K562 (cell line): ENCODE data around the gene MRNIP. TPM values are rescaled to one million over a fixed set of nuclear protein-coding genes. Genes with fewer than 3 reads are reported as not detected.

Experiments
- CREM ChIP-seq: IDR thresholded peaks from 2 replicates; pipeline ENCODE4 v1.6.1; 2014; ENCODE audit warnings: antibody characterized with exemption, low read depth
- CXXC5 ChIP-seq: fragments of 250-450 bp; sonication (Bioruptor Pico); IDR thresholded peaks from 2 replicates; pipeline ENCODE4 v1.8.0; 2022; ENCODE audit warnings: inconsistent platforms, mild to moderate bottlenecking, moderate library complexity
- ETV1 ChIP-seq: fragments of 450-650 bp; conservative IDR thresholded peaks from 2 replicates; pipeline ENCODE4 v1.6.1; 2016; ENCODE audit warnings: missing genetic modification characterization, control low read depth, low read depth, missing compliant biosample characterization
- GATAD2A ChIP-seq: fragments of 450-650 bp; IDR thresholded peaks from 2 replicates; pipeline ENCODE4 v1.6.1; 2017
- HNRNPL ChIP-seq: fragments of 200-400 bp; formaldehyde crosslinking; IDR thresholded peaks from 2 replicates; pipeline ENCODE4 v1.6.1; 2017; ENCODE audit warnings: low read depth, mild to moderate bottlenecking, low read length
- NR2F6 ChIP-seq: fragments of 450-650 bp; formaldehyde crosslinking; IDR thresholded peaks from 2 replicates; pipeline ENCODE4 v1.4.0; 2020; ENCODE audit warnings: mild to moderate bottlenecking
- POLR2B ChIP-seq: fragments of 450-650 bp; IDR thresholded peaks from 2 replicates; pipeline ENCODE4 v1.6.1; 2018; ENCODE audit warnings: low read depth; ENCODE audit not compliant: partially characterized antibody
- POLR2G ChIP-seq: fragments of 200-400 bp; formaldehyde crosslinking; IDR thresholded peaks from 2 replicates; pipeline ENCODE4 v1.6.1; 2017; ENCODE audit warnings: low read depth, mild to moderate bottlenecking, antibody characterized with exemption, low read length, moderate library complexity
- RB1 ChIP-seq: fragments of 450-650 bp; IDR thresholded peaks from 2 replicates; pipeline ENCODE4 v1.6.1; 2017; ENCODE audit warnings: low read depth, mild to moderate bottlenecking
- RFX5 ChIP-seq: IDR thresholded peaks from 2 replicates; pipeline ENCODE4 v1.6.1; 2011; ENCODE audit warnings: low read depth, mild to moderate bottlenecking, improper control_type of control experiment, low read length
- SMAD4 ChIP-seq: fragments of 250-450 bp; sonication (Bioruptor Pico); conservative IDR thresholded peaks from 2 replicates; pipeline ENCODE4 v1.8.0; 2021; ENCODE audit warnings: inconsistent platforms, mild to moderate bottlenecking, moderate library complexity
- SUPT5H ChIP-seq: fragments of 450-650 bp; IDR thresholded peaks from 2 replicates; pipeline ENCODE4 v1.6.1; 2016
- TEAD2 ChIP-seq: fragments of 450-650 bp; IDR thresholded peaks from 2 replicates; pipeline ENCODE4 v1.6.1; 2016; ENCODE audit warnings: missing genetic modification characterization, control low read depth, missing compliant biosample characterization
- ZNF316 ChIP-seq: fragments of 450-650 bp; IDR thresholded peaks from 2 replicates; pipeline ENCODE4 v1.6.1; 2016
- ZNF354B ChIP-seq: fragments of 250-450 bp; sonication (Bioruptor Pico); IDR thresholded peaks from 2 replicates; pipeline ENCODE4 v1.4.0; 2020
- ZNF644 ChIP-seq: fragments of 200-800 bp; sonication (Bioruptor generic); IDR thresholded peaks from 2 replicates; pipeline ENCODE4 v1.6.1; 2016; ENCODE audit warnings: low read depth, missing genetic modification characterization, missing compliant biosample characterization
- polyA plus RNA-seq, 8 experiments: library from polyadenylated mRNA; depleted of rRNA in 4 of 8; stranded (reverse) in 5 of 8; unstranded in 3 of 8; fragments of >200 nt; fragmentation: Nextera tagmentation in 2 of 8; fragmentation: Illumina TruSeq in 1 of 8; extraction: Ambion mirVana in 2 of 8; extraction: Trizol in 1 of 8; gene quantifications; 2 replicates each; pipeline versions ENCODE4 v1.2.1 to v1.2.3, GENCODE V29; 2011 to 2014; ENCODE audit warnings: inconsistent platforms in 1 of 8, missing spikeins in 1 of 8
- total RNA-seq, 7 experiments: library from RNA; depleted of rRNA in 6 of 7; stranded (reverse); fragments of >200 nt in 6 of 7; fragmentation: Illumina TruSeq in 2 of 7; extraction: Trizol in 2 of 7; gene quantifications; 2 replicates each; pipeline versions ENCODE4 v1.2.1 to v1.2.3, GENCODE V29; 2011 to 2021; ENCODE audit warnings: low replicate concordance in 1 of 7
- TF ChIP-seq, protein P1 (sequence below): fragments of 250-450 bp; sonication (Bioruptor Pico); IDR thresholded peaks from 2 replicates; pipeline ENCODE4 v1.4.0; 2020; ENCODE audit warnings: borderline replicate concordance
- TF ChIP-seq, protein P2 (sequence below): sonication (generic); formaldehyde crosslinking; IDR thresholded peaks from 2 replicates; pipeline ENCODE4 v1.8.0; 2022; ENCODE audit warnings: mild to moderate bottlenecking, missing genetic modification reagents
- TF ChIP-seq, protein P3 (sequence below): sonication (generic); formaldehyde crosslinking; IDR thresholded peaks from 2 replicates; pipeline ENCODE4 v1.9.0; 2022; ENCODE audit warnings: mild to moderate bottlenecking, missing genetic modification reagents
- TF ChIP-seq, protein P4 (sequence below), 2 experiments: fragments of 450-650 bp in 1 of 2; sonication (generic) in 1 of 2; formaldehyde crosslinking in 1 of 2; IDR thresholded peaks in 1 of 2; conservative IDR thresholded peaks in 1 of 2; 2 replicates each; pipeline versions ENCODE4 v1.6.1 to v1.8.1; 2016 to 2023; ENCODE audit warnings: mild to moderate bottlenecking in 2 of 2, moderate library complexity in 2 of 2, inconsistent platforms in 1 of 2, missing genetic modification reagents in 1 of 2

The MRNIP gene
- total and polyA plus RNA-seq, 9 of the 15 experiments (the other 6 are each of a cell fraction or from before 2014, with no cell fraction given) = 3.6 to 39.0 (median 16.8) TPM

DNA sequence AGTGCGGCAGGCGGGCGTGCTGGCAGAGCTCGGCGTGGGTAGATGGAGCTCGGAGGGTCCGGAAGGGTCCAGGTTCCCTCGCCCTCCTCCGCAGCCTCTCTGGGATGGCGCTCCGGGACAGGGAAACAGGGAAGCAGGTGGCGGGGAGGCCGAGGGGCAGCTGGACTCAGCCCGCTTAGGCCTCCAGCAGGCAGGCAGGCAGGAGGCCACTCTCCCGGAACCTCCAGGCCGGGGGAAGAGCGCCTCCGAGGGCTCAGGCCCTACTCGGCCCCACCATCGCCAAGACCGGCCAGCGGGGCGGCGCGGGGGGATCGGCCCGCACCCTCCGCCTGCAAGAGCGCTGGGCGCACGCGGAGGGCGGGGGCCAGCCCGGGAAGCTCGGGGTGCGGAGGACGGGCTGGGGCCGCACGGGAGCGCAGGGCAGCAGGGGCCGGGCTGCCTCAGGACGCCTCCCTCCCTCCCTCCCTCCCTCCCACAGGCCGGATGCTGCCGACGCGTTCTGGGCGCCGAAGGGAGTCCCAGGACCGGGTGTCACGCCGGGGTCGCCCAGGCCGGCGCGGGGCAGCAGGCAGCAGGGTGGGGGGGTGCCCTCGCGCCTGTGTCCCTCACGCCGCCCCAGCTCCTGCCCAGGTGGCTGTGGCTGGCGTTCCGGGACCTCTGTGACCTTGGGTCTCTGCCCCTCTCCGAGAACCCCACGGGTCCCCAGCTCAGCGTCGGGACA is 52.9 kb downstream of the MRNIP start (continued):
- TF ChIP-seq, protein P1, sequence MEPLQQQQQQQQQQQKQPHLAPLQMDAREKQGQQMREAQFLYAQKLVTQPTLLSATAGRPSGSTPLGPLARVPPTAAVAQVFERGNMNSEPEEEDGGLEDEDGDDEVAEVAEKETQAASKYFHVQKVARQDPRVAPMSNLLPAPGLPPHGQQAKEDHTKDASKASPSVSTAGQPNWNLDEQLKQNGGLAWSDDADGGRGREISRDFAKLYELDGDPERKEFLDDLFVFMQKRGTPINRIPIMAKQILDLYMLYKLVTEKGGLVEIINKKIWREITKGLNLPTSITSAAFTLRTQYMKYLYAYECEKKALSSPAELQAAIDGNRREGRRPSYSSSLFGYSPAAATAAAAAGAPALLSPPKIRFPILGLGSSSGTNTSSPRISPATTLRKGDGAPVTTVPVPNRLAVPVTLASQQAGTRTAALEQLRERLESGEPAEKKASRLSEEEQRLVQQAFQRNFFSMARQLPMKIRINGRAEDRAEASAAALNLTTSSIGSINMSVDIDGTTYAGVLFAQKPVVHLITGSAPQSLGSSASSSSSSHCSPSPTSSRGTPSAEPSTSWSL = no peak
- no peak for TF ChIP-seq ZNF644 (tag)
- TF ChIP-seq NR2F6 (CRISPR knock-in tag) = no peak
- TF ChIP-seq, protein P2, sequence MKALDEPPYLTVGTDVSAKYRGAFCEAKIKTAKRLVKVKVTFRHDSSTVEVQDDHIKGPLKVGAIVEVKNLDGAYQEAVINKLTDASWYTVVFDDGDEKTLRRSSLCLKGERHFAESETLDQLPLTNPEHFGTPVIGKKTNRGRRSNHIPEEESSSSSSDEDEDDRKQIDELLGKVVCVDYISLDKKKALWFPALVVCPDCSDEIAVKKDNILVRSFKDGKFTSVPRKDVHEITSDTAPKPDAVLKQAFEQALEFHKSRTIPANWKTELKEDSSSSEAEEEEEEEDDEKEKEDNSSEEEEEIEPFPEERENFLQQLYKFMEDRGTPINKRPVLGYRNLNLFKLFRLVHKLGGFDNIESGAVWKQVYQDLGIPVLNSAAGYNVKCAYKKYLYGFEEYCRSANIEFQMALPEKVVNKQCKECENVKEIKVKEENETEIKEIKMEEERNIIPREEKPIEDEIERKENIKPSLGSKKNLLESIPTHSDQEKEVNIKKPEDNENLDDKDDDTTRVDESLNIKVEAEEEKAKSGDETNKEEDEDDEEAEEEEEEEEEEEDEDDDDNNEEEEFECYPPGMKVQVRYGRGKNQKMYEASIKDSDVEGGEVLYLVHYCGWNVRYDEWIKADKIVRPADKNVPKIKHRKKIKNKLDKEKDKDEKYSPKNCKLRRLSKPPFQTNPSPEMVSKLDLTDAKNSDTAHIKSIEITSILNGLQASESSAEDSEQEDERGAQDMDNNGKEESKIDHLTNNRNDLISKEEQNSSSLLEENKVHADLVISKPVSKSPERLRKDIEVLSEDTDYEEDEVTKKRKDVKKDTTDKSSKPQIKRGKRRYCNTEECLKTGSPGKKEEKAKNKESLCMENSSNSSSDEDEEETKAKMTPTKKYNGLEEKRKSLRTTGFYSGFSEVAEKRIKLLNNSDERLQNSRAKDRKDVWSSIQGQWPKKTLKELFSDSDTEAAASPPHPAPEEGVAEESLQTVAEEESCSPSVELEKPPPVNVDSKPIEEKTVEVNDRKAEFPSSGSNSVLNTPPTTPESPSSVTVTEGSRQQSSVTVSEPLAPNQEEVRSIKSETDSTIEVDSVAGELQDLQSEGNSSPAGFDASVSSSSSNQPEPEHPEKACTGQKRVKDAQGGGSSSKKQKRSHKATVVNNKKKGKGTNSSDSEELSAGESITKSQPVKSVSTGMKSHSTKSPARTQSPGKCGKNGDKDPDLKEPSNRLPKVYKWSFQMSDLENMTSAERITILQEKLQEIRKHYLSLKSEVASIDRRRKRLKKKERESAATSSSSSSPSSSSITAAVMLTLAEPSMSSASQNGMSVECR (CRISPR knock-in tag) = peak; percentile 80
- no peak for TF ChIP-seq TEAD2
- TF ChIP-seq, protein P3, sequence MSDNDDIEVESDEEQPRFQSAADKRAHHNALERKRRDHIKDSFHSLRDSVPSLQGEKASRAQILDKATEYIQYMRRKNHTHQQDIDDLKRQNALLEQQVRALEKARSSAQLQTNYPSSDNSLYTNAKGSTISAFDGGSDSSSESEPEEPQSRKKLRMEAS (CRISPR knock-in tag) = peak; percentile 74
- TF ChIP-seq HNRNPL = peak; percentile 38; the same call in 1 of the 2 replicates
- TF ChIP-seq CREM = peak; percentile 80
- 0 out of 2 replicates have a peak, but pooled peaks have one; percentile 45 for TF ChIP-seq RB1
- TF ChIP-seq ZNF316 = no peak
- TF ChIP-seq RFX5 = no peak
- TF ChIP-seq SMAD4 (CRISPR knock-in tag) = no peak
- TF ChIP-seq SUPT5H = peak; percentile 25; the same call in 1 of the 2 replicates
- no peak for TF ChIP-seq POLR2B
- no peak for TF ChIP-seq ZNF354B
- no peak for TF ChIP-seq GATAD2A
- TF ChIP-seq, protein P4, sequence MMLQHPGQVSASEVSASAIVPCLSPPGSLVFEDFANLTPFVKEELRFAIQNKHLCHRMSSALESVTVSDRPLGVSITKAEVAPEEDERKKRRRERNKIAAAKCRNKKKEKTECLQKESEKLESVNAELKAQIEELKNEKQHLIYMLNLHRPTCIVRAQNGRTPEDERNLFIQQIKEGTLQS (IDR thresholded peaks at IDR 0.05) = no peak
- TF ChIP-seq, protein P4 (CRISPR knock-in tag; conservative IDR thresholded peaks at IDR 0.05) = no peak
- TF ChIP-seq CXXC5 (CRISPR knock-in tag) = peak; percentile 47
- TF ChIP-seq POLR2G = peak; percentile 79
- no peak for TF ChIP-seq ETV1 (tag)
